Stimulated activated CD4-positive, alpha-beta T cell treated with anti-CD3 and anti-CD28 coated beads, Interleukin-1b, Interleukin-23, amount 100 ng/mL, for 1 hour (primary cell): ENCODE measurements around the gene CAPN15.

ENCODE experiments used
- DNase-seq, 2 donors: peaks; one replicate each; pipeline ENCODE4 v3.0.0-alpha.2; 2020; ENCODE audit warnings: low read depth in 2 of 2

Gene CAPN15

GRCh38 chr16:544517-544916, 17.0 kb downstream of the CAPN15 start:
- no peak for DNase-seq

- peak in 1 of 2 donors; percentile 16 for DNase-seq
These were observed 19.6 kb downstream of the CAPN15 start for GRCh38 chr16:546909-547770.

- no peak for DNase-seq
These were observed 21.1 kb downstream of the CAPN15 start for GRCh38 chr16:548586-548985.

- DNase-seq: no peak
These were observed 22.2 kb downstream of the CAPN15 start for GRCh38 chr16:549544-550263.

GRCh38 chr16:551210-551609, 23.7 kb downstream of the CAPN15 start:
- DNase-seq: no peak

GRCh38 chr16:552171-552570, 24.7 kb downstream of the CAPN15 start:
- no peak for DNase-seq

GRCh38 chr16:553601-554296, 26.2 kb downstream of the CAPN15 start:
- no peak for DNase-seq

GRCh38 chr16:554297-554621, 26.7 kb downstream of the CAPN15 start:
- no peak for DNase-seq

- DNase-seq: no peak
These were observed 27.3 kb downstream of the CAPN15 start for GRCh38 chr16:554640-555365.

- DNase-seq: no peak
These were observed 28.3 kb downstream of the CAPN15 start for GRCh38 chr16:555528-556473.

- DNase-seq: no peak
These were observed 29.1 kb downstream of the CAPN15 start for GRCh38 chr16:556474-557173.

- no peak for DNase-seq
These were observed 30.2 kb downstream of the CAPN15 start for GRCh38 chr16:557463-558297.

GRCh38 chr16:558298-559020, 30.9 kb downstream of the CAPN15 start:
- DNase-seq: no peak

- no peak for DNase-seq
These were observed 31.5 kb downstream of the CAPN15 start for GRCh38 chr16:559021-559380.

GRCh38 chr16:559411-560203, 32.1 kb downstream of the CAPN15 start:
- DNase-seq: no peak

GRCh38 chr16:560204-560700, 32.7 kb downstream of the CAPN15 start, which contains the start of gene PRR35:
PRR35 (plus strand) TSS chr16:560394; CDS start chr16:563295, 2,901 bp downstream.
- no peak for DNase-seq

GRCh38 chr16:560701-561412, 33.3 kb downstream of the CAPN15 start:
- no peak for DNase-seq
